ENCODE results near the gene NAA38.

- TF ChIP-seq ETS1 (IDR thresholded peaks at IDR 0.05) (no peak), EZH2phosphoT487 (IDR thresholded peaks at IDR 0.05; ENCODE audit: unreplicated experiment) (no peak), CTCF (conservative IDR thresholded peaks at IDR 0.05; ENCODE audit: low read depth in 2 of 2) (no peak), EZH2 (IDR thresholded peaks at IDR 0.05; ENCODE audit: low read depth, unreplicated experiment) (peak; percentile 41), POLR2AphosphoS5 (IDR thresholded peaks at IDR 0.05; ENCODE audit: low read depth) (no peak), ZNF462 (CRISPR knock-in tag; IDR thresholded peaks at IDR 0.05) (no peak), REST (IDR thresholded peaks at IDR 0.05; ENCODE audit: unreplicated experiment) (no peak), ZNF331 (CRISPR knock-in tag; IDR thresholded peaks at IDR 0.05; ENCODE audit: low read depth) (no peak), JUNB (IDR thresholded peaks at IDR 0.05; ENCODE audit: unreplicated experiment) (no peak), CREB1 (CRISPR knock-in tag; IDR thresholded peaks at IDR 0.05; ENCODE audit: low read depth) (no peak), STAT1 (IDR thresholded peaks at IDR 0.05; ENCODE audit: unreplicated experiment) (no peak), NANOG (IDR thresholded peaks at IDR 0.05; ENCODE audit: borderline replicate concordance) (no peak)
Measured at GRCh38 chr17:7838090-7839075, 19.0 kb downstream of the NAA38 start.
